ENCODE measurements around the gene NCOA7.

GRCh38 chr6:125922322-125922860 is 131.6 kb downstream of the NCOA7 start:
- no peak; the same call in 1 of the 2 replicates for TF ChIP-seq POLR2A (IDR thresholded peaks at IDR 0.05; ENCODE audit: low read depth, low read length)
- TF ChIP-seq POLR2AphosphoS5 (IDR thresholded peaks at IDR 0.05; ENCODE audit: low read depth, low read length): no peak; the same call in 1 of the 2 replicates

All from GM12892 (cell line).